ENCODE measurements around the gene PCNX2.

The PCNX2 gene, protein sequence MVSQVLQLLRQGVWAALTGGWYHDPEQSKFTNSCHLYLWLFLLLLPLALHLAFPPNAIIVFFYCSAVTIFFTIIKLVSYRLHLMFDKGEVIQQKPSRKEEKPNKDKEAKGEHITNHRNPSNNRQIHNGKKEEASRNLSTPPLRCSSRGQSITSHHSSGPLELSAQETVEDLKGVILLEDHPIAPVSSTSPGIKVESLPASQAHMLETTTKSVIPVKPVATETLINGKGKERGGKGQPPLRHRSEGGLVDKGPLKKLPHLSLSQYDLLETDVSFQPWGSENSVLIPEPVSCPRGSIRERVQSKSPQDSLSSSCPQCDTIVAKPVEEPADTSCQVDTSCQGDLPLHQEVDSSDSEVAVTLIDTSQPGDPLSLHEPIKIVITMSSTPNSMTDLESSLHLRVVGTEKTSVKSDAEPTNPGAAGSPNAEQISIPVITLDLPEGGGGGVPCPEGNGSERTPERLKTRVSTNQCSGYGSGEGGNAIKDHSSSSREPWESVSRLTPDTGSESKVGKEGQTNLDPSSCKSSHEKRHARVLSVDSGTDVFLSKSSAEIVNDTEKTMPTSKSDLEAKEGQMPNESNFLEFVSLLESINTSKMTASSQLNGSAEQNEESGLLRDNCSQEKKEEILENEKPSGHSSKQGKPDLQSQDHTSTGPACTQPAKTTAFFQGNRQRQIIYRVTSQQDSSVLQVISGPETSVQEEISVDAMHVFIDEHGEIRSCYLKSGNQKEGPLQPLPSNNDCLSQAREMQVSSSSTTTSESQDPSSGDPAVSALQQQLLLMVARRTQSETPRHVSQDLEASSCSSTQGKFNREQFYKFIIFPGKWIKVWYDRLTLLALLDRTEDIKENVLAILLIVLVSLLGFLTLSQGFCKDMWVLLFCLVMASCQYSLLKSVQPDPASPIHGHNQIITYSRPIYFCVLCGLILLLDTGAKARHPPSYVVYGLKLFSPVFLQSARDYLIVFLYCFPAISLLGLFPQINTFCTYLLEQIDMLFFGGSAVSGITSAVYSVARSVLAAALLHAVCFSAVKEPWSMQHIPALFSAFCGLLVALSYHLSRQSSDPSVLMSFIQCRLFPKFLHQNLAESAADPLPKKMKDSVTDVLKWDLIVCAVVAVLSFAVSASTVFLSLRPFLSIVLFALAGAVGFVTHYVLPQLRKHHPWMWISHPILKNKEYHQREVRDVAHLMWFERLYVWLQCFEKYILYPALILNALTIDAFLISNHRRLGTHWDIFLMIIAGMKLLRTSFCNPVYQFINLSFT (N-terminal part only)

DNA sequence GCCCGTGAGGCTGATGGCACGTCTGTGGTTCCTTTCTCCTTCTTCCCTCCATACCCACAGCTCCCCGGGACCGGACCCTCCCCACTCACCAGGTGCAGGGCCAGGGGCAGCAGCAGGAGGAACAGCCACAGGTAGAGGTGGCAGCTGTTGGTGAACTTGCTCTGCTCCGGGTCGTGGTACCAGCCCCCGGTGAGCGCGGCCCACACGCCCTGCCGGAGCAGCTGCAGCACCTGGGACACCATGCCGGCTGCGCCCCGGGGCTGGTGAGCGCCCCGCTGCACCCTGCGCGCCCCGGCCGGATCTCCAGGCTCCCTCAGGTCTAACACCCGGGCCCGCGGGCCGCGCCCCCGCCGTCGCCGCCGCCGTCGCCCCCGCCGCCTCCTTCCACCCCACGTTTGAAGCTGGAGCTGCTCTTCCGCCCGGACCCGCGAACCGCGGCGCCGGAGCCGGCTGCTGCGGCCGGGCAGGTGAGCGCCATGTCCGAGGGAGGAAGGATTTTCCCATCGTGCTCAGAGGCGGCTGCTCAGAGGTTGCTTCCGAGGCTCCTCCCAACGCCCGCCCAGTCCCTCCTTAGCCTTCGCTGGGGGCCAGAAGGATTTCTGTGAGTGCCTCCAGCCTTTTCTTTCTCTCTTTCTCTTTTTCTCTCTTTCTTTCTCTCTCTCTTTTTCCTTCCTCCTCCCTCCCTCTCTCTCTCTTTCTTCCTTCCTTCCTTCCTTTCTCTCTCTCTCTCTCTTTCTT is at the start of gene PCNX2:
TSS of gene PCNX2 (minus strand) at position 489 of the 738 bp plus-strand sequence. CDS start at position 242, 247 bp downstream.
- no peak for DNase-seq

DNA sequence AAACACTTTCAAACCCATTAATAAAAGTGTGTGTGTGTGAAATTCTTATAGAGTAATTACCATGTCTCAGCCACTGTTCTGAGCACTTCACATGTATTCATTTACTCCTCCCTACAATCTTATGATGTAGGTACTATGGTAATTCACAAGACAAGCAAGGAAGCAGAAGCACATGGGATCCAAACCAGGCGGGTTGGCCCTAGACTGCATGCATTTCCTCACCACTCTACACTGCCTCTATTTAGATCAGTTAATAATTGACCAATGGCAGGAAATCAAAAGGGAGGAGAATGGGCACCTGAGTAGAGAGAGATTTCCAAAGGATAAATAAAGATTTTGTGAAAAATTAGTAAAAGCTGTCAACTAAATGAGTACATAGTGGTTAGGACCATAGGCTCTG is 47.7 kb upstream of the PCNX2 start:
- no peak for DNase-seq

DNA sequence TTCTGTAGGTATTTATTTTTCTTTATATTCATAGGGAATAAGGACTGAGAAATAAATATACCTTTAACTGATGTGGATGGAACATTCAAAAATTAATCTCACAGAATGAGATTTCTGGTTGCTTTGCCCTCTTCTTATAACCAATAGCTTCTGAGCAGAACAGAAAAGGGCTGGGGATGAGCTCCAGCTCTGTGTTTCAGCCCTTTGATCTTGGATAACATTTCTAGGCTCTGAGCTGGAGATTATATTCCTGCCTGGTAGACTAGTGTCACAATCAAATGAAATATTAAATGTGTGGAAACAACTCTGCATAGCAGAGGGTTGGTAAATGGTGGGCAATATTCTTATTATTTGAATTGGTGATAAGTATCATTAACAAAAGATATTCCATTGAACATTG is 46.6 kb upstream of the PCNX2 start:
- no peak for DNase-seq

DNA sequence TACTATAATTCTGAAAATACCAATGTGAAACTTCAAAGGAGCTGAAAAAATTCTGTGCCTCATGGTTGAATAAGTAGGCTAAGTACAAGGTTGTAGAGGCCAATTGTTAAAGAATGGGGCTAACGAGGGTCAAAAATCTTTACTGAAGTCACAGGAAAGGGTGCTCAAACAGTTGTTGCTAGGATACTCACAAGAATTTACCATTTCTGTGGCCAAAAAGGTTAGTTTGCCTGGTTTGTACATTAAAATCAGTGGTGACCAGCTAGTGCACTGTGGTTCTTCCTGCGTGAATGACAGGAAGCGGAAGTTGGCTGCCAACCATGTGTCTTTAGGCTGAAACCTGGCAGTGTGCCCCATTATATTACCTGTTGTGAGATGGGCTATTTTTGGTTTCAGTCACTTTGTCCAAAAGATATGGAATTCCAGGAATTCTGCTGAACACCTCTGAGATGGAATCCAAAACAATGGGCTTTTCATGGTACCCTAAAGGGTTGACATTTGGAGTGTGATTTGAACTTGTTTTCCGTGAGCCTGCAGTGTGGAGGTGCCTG is 45.5 kb upstream of the PCNX2 start:
- DNase-seq: no peak

DNA sequence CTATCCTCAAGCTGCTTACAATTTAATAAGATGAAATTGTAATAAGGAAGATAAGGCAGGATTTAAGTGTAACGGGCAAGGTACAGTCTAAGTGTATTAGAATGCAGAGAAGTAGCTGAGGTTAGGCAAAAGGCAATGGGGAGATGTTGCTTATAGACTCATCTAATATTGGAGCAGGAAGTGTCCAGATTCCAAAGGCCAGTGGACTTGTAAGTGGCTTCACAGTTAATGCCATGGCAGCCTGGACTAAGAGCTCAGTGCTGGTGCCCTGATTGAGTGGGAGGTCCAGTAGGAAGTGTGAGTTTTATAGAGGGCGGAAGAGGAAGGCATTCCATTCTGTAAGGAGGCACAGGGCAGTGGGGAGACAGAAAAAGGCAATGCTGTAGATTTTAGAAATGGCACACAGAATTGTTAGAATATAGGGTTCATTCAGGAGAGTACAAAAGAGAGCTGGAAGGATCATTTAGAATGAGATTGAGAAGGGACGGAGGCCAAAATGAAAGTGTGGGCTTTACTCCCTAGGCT is 44.6 kb upstream of the PCNX2 start:
- no peak for DNase-seq

DNA sequence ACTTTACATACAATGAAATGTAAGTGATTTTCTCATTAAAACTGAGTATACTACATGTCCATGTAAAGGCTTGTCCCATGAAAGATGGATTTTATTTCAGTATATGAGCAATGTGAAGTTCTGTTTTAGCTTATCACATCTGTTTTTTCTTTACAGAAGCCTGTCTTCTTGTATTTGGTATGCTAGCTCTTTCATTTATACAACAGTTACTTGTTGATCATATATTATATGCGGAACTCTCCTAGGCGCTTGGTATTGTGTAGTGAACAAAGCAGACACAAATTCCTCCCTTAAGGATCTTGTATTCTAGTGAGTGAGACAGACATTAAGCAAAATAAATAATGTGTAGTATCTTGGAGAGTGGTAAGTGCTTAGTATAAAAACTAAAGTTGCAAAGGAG is 42.6 kb upstream of the PCNX2 start:
- DNase-seq: no peak

DNA sequence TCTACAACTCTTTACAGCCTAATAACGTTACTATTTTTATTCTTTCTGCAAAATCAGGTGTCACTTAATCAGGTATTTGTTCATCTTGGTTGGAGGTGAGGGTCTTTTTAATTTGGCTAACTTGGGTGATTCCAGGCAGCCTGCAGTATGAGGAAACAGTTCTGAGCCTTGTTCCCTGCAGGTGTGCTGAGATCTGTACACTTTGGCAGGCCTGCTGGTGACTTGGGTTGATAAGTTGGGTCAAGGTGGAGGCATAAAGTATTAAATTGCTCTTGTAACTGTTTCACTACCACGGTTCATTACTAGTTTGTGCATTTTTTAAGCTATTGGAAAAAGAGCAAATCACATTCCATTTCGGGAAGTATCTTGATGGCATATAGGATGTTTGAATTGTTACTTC is 42.0 kb upstream of the PCNX2 start:
- no peak for DNase-seq

DNA sequence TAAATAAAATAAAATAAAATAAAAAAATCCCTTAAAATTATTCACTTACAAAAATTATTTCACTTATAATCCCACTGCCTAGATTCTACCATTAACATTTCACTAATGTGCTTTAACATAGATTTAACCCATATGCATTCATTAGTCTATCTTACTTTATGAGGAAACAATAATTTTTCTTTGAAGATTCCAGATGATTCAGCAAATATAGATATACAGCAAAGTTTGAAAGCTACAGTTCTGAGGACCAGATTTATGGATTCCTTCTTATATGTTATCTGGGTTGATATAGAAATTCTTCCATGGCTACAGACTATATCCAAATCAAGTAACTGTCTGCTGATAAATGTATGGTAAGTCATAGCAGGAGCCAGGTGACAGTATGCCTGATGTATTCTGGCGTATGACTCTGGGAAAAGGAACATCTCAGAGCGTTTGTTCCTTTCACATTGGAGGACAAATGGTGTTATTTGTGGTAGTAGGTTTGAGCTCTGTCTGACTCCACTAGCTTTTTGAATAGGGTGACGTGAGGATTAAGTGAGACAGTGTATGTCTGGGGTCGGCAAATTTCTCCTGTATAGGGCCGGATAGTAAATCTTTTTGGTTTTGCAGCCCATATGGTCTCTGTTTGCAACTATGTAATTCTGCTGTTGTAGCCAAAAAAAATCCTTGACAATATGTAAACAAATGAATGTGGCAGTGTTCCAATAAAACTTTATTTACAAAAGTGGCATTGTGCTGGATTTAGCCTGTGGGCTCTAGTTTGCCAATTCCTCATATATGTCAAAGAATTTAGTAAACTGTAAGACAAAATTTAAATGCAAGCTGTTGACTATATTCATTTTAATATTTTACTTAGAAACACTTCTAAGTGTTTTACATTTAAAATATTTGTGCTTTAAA is 41.3 kb upstream of the PCNX2 start:
- no peak for DNase-seq

DNA sequence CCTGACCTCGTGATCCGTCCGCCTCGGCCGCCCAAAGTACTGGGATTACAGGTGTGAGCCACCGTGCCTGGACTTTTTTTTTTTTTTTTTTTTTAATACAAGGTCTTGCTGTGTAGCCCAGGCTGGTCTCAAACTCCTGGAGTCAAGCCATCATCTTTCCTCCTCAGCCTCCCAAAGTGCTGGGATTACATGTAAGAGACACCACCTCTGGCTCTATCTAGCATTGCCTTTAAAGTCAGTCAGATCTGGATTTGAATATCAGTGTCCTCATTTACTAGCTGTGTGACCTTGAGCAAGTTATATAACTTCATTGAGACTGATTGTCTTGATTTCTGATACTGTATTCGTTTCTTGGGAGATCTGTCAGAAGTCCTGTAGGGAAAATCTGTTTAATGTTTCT is 38.6 kb upstream of the PCNX2 start:
- DNase-seq: no peak

DNA sequence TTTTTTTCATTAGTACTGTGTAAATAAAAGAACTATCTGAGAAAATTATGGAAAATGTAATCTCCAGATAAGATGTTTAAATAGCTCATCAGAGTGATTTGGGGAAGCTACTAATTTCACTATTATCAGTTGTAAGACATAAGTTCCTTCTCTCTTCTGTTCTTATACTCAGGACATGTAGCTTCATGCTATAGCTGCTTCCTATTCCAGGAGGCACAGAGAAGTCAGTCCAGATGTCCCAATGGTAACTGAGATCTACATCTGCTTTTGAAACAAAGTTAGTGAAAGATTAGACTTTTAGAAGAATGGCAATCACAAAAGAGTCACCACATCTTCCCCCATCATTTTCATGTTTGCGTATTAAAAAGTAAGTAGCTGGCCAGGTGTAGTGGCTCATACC is 37.6 kb upstream of the PCNX2 start:
- DNase-seq: peak; percentile 23

DNA sequence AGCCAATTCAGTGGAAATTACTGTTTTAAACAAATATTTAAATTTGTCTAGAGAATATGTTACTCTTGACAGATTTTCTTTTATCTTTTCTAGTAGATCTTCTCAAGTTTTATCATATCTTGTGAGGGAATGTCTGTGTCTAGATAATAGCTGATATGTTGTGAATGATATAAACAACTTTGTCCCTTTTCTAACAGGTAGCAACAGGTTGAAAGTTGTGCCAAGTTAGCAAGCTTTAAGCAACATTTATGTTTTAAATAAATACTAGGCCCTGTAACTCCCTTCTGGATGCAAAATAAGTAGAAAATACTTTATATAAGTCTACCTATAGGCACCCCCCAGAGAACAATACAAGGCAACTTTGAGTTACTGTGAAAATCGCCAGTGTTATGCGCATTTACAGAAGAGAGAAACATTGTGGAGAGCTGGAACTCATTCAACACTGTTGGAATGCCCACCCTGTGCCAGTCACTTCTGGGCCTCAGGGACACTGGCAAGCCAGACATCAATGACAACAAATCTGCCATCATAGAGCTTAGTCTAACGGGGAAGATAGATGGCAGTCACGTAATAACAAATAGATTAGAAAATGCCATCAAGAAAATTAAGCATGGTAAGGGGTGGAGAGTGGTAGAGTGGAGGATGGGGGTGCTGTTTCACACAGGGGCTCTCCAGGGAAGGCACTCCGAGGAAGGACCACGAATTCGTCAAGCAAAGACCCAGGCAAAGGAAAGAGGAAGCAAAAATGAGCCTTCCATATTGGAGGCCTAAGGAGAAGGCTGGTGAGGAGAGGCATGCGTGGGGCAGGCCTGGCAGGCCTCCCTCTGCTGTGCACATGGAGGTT is 36.4 kb upstream of the PCNX2 start:
- DNase-seq: peak; percentile 13

DNA sequence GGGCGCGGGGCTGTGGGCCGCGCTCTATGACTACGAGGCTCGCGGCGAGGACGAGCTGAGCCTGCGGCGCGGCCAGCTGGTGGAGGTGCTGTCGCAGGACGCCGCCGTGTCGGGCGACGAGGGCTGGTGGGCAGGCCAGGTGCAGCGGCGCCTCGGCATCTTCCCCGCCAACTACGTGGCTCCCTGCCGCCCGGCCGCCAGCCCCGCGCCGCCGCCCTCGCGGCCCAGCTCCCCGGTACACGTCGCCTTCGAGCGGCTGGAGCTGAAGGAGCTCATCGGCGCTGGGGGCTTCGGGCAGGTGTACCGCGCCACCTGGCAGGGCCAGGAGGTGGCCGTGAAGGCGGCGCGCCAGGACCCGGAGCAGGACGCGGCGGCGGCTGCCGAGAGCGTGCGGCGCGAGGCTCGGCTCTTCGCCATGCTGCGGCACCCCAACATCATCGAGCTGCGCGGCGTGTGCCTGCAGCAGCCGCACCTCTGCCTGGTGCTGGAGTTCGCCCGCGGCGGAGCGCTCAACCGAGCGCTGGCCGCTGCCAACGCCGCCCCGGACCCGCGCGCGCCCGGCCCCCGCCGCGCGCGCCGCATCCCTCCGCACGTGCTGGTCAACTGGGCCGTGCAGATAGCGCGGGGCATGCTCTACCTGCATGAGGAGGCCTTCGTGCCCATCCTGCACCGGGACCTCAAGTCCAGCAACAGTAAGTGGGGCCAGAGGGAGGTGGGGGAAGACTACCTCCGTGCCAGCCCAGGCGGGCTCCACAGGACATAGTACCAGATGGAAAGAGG is 32.8 kb upstream of the PCNX2 start:
- DNase-seq: no peak

DNA sequence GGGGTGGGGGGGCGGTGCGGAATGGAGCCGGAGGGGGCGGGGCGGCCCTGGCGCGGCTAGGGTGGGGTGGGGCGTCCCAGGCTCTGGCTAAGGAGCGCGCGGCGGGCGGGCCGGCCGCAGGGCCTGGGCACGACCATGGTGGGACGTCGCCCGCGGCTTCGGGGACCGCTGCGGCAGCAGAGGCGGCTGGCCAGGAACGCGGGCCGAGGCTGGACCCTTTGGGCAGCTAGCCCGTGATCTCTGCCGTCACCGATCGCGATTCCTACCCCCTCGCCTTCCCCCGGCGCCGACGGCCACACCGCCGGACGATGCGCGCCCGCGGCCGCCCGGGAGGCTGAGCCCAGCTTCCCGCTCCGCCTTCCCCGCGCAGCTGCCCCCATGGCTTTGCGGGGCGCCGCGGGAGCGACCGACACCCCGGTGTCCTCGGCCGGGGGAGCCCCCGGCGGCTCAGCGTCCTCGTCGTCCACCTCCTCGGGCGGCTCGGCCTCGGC is 32.2 kb upstream of the PCNX2 start, which contains the start of gene MAP3K21:
TSS of gene MAP3K21 (plus strand) at position 74 of the 491 bp plus-strand sequence. CDS start at position 379, 305 bp downstream.
- DNase-seq: no peak

DNA sequence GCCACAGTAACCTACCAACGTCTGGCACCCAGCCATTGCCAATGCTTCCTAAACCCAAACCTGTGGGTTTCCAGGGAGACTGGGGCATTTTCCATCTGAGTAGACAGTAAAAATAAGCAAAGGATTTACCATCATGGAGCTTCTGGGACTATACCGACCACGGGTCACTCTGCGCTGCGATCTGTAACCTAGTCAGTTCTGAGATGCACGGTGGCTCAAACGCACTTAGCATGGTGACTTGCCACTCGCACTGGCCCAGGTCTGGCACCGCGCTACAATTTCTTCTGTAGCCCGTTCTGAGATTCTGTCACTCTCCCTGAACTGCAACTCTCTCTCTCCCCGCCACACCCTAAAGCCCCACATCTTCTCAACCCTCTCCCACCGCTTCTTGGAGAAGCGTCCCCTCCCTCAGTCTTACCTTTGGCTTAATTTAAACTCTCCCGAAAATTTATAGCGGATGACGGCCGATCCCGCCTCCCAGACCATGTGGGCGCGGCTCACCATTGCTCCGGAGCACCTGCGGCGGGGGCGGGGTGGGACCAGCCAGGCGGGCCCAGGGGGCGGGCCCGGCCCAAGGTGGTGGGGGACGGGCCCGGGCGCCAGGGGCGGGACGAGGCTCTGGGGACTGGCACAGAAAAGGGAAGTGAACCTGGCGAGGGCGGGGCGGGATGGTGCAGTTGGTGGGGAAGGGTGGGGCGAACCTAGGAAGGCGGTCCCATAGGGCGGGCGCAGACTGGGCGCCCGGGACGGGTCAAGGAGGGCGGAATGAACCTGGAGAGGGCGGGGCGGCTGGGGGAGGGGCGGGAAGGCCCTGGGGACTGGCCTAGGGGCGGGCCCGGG is 31.5 kb upstream of the PCNX2 start:
- DNase-seq: peak; percentile 84

DNA sequence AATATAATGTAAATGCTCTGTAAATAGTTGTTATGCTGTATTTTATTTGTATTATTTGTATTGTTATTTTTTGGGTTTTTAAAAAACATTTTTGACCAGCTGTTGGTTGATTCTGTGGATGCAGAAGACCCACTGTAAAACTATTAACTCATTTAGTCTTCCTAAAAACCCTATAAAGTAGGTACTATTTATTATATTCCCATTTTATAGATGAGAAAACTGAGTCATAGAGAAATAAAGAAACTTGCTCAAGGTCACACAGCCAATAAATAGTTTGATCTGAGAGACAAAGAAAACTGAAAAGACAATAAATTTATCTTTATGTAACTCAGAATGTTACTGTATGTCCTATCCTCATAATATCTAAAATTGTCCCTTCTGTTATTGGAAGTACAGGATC is 30.8 kb upstream of the PCNX2 start:
- DNase-seq: no peak

DNA sequence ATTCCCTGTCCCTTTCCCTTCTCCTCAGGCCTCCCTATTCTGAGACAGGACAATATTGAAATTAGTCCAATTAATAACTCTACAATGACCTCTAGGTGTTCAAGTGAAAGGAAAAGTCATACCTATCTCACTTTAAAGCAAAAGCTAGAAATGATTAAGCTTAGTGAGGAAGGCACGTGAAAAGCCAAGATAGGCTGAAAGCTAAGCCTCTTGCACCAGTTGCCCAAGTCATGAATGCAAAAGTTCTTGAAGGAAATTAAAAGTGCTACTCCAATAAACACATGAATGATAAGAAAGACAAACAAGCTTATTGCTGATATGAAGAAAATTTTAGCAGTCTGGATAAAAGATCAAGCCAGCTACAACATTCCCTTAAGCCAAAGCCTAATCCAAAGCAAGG is 28.2 kb upstream of the PCNX2 start:
- no peak for DNase-seq

DNA sequence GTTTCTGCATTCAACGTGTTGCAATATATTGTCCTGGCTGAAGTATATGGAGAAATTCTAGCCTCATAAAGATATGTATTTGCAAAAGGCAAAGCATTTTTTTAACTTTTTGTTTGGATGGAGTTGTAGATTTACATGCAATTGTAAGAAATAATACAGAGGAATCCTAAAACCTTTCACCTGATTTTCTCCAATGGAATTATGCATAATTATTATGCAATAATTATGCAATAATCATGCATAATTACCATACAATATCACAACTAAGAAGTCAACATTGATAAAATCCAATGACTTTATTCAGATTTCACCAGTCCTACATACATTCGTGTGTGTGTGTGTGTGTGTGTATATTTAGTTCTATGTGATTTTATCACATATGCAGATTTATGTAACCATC is 24.5 kb upstream of the PCNX2 start:
- no peak for DNase-seq

DNA sequence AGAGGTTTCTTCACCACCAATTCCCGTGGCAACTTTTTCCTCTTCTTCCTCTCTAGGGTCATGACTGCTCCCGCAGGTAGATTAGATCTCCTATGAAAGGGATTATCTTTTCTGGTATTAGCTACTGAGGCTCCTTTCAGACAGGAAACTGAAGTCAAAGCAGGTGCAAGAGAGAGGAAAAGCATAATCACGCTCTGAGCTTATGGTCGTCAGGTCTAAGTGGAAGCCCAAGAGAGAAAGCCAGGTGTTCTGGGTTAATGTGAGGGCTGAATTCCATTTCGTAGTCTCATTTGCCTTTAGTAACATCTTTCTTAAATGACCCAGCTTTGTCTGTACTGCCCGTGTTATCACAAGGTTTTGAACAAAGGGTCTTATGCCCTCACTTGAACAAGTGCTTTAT is 23.7 kb upstream of the PCNX2 start:
- DNase-seq: no peak
